H1 (cell line): ENCODE results near the gene HAS3. TPM values are rescaled to one million over a fixed set of nuclear protein-coding genes. Genes with fewer than 3 reads are reported as not detected.

Source experiments
- TBP ChIP-seq: IDR thresholded peaks from 2 replicates; pipeline ENCODE4 v1.6.1; 2011; ENCODE audit warnings: low read depth, low read length, improper control_type of control experiment
- polyA plus RNA-seq, 7 experiments: library from polyadenylated mRNA; depleted of rRNA in 3 of 7; stranded (reverse) in 5 of 7; unstranded in 2 of 7; fragments of >200 nt in 5 of 7; fragments of 200-250 nt in 2 of 7; gene quantifications; 1 replicate in 5 of 7; 2 replicates in 1 of 7; 4 replicates in 1 of 7; pipeline versions ENCODE4 v1.2.1 to v1.2.3, GENCODE V29; 2011 to 2013; ENCODE audit warnings: missing spikeins in 2 of 7, mixed read lengths in 2 of 7
- total RNA-seq: library from RNA; stranded (reverse); fragmentation: NEBNext Ultra II Directional; extraction: Animal tissue kit (Norgen Biotek cat#: 25700); gene quantifications from 2 replicates; pipeline ENCODE4 v1.2.1, GENCODE V29; 2021

Gene HAS3
- total and polyA plus RNA-seq, 2 of the 8 experiments (the other 6 are each of a cell fraction or from before 2014, with no cell fraction given), result 32.1 to 69.6 TPM

DNA sequence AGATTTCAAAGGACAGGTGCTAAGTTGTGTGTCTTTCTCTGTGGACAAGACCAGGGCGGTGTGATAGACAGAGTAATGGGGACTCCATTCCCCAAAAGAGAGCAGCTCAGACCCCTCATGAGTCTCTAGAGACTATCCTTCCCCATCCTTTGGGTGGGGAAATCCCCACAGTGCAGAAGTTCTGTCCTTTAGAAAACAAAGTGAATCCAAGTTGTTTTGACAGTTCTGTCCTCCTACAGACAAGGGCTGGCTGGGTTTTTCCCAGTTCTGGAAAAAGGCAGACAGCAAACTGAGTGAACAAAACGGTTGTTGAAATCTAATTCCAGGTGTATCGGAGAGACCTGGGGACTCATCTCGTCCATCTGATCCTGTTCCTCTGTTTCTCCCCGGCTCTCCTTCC, 11.0 kb upstream of the HAS3 start (continued):
- no peak for TF ChIP-seq TBP
